Fibroblast of lung (primary cell): ENCODE data around the gene MST1R. TPM values are rescaled to one million over a fixed set of nuclear protein-coding genes. Genes with fewer than 3 reads are reported as not detected.

ENCODE experiments used
- DNase-seq, 2 donors: peaks; one replicate each; pipeline versions ENCODE4 v3.0.0 to v3.0.0-alpha.2; 2010; ENCODE audit warnings: low read depth in 2 of 2
- H2AFZ ChIP-seq: 2 replicates; pipeline ENCODE4 v1.5.1; 2012; ENCODE audit warnings: low read length, control low read depth, inconsistent platforms
- H3K27ac ChIP-seq: 2 replicates; pipeline ENCODE4 v1.5.1; 2011; ENCODE audit warnings: low read length, control low read depth; ENCODE audit not compliant: insufficient read depth
- H3K27me3 ChIP-seq: 2 replicates; pipeline ENCODE4 v1.5.1; 2011; ENCODE audit warnings: mild to moderate bottlenecking, low read length; ENCODE audit not compliant: control insufficient read depth, insufficient read depth
- H3K36me3 ChIP-seq: 2 replicates; pipeline ENCODE4 v1.5.1; 2011; ENCODE audit warnings: low read length; ENCODE audit not compliant: control insufficient read depth, insufficient read depth
- H3K4me1 ChIP-seq: 2 replicates; pipeline ENCODE4 v1.5.1; 2011; ENCODE audit warnings: low read length; ENCODE audit not compliant: control insufficient read depth, insufficient read depth; ENCODE audit errors: extremely low read depth
- H3K4me2 ChIP-seq: 2 replicates; pipeline ENCODE4 v1.5.1; 2011; ENCODE audit warnings: low read length, control low read depth; ENCODE audit not compliant: insufficient read depth; ENCODE audit errors: extremely low read depth
- H3K4me3 ChIP-seq, 4 experiments: fragments of 200-600 bp in 1 of 4; sonication (generic) in 1 of 4; replicated peaks in 1 of 4; 2 replicates each; pipeline ENCODE4 v1.5.1; 2011 to 2016; ENCODE audit warnings: low read length in 4 of 4, low read depth in 3 of 4, mild to moderate bottlenecking in 3 of 4, control low read depth in 2 of 4, inconsistent platforms in 1 of 4, mixed read lengths in 1 of 4; ENCODE audit not compliant: insufficient read depth in 1 of 4; ENCODE audit errors: control extremely low read depth in 1 of 4
- H3K79me2 ChIP-seq: 2 replicates; pipeline ENCODE4 v1.5.1; 2012; ENCODE audit warnings: mild to moderate bottlenecking, low read length, inconsistent platforms; ENCODE audit not compliant: control insufficient read depth, insufficient read depth
- H3K9ac ChIP-seq: 2 replicates; pipeline ENCODE4 v1.5.1; 2011; ENCODE audit warnings: mild to moderate bottlenecking, low read length, control low read depth; ENCODE audit not compliant: insufficient read depth
- H3K9me3 ChIP-seq: 2 replicates; pipeline ENCODE4 v1.5.1; 2012; ENCODE audit warnings: low read depth, low read length; ENCODE audit not compliant: control insufficient read depth, insufficient read depth
- H4K20me1 ChIP-seq: 2 replicates; pipeline ENCODE4 v1.5.1; 2011; ENCODE audit warnings: low read length; ENCODE audit not compliant: control insufficient read depth, insufficient read depth; ENCODE audit errors: extremely low read depth
- EZH2 ChIP-seq: IDR thresholded peaks from 2 replicates; pipeline ENCODE4 v1.5.1; 2012; ENCODE audit warnings: low read length, control low read depth, mild to moderate bottlenecking; ENCODE audit errors: missing control alignments
- polyA plus RNA-seq, 2 donors: library from polyadenylated mRNA; depleted of rRNA in 1 of 2; stranded (reverse) in 1 of 2; unstranded in 1 of 2; fragments of >200 nt; gene quantifications; 2 replicates each; pipeline ENCODE4 v1.2.1, GENCODE V29; 2011 to 2012; ENCODE audit warnings: missing spikeins in 1 of 2
- total RNA-seq: library from RNA; depleted of rRNA; stranded (reverse); fragments of >200 nt; gene quantifications from 2 replicates; pipeline ENCODE4 v1.2.1, GENCODE V29; 2014
- TF ChIP-seq, protein P1 (sequence below), 2 donors: IDR thresholded peaks in 1 of 2; conservative IDR thresholded peaks in 1 of 2; 1 replicate in 1 of 2; 2 replicates in 1 of 2; pipeline ENCODE4 v1.5.1; 2011 to 2012; ENCODE audit warnings: low read length in 2 of 2, control low read depth in 1 of 2, inconsistent platforms in 1 of 2, low read depth in 1 of 2, mild to moderate bottlenecking in 1 of 2

The MST1R gene
- total and polyA plus RNA-seq, 2 donors (not counting 1 experiment from before 2014, with no cell fraction given), result 0.52 to 3.0 TPM

GRCh38 chr3:49886922-49887265, 16.8 kb downstream of the MST1R start:
- H4K20me1 ChIP-seq, result no peaks in the 10 kb centered on the region
- H3K4me3 ChIP-seq, result no peak overlapping the region
- H3K27me3 ChIP-seq, result peaks cover 10% of the 10 kb centered on the region
- no peak for DNase-seq
- no peaks in the 10 kb centered on the region for H3K79me2 ChIP-seq
- H2AFZ ChIP-seq, result no peak overlapping the region
- no peaks in the 10 kb centered on the region for H3K4me1 ChIP-seq
- no peak overlapping the region for H3K9ac ChIP-seq
- no peak overlapping the region for H3K4me2 ChIP-seq
- H3K9me3 ChIP-seq, result no peaks in the 10 kb centered on the region
- no peaks in the 10 kb centered on the region for H3K36me3 ChIP-seq
- TF ChIP-seq, protein P1, sequence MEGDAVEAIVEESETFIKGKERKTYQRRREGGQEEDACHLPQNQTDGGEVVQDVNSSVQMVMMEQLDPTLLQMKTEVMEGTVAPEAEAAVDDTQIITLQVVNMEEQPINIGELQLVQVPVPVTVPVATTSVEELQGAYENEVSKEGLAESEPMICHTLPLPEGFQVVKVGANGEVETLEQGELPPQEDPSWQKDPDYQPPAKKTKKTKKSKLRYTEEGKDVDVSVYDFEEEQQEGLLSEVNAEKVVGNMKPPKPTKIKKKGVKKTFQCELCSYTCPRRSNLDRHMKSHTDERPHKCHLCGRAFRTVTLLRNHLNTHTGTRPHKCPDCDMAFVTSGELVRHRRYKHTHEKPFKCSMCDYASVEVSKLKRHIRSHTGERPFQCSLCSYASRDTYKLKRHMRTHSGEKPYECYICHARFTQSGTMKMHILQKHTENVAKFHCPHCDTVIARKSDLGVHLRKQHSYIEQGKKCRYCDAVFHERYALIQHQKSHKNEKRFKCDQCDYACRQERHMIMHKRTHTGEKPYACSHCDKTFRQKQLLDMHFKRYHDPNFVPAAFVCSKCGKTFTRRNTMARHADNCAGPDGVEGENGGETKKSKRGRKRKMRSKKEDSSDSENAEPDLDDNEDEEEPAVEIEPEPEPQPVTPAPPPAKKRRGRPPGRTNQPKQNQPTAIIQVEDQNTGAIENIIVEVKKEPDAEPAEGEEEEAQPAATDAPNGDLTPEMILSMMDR (conservative IDR thresholded peaks at IDR 0.05 in 1 of 2, IDR thresholded peaks at IDR 0.05 in 1 of 2; ENCODE audit: low read depth in 1 of 2, low read length in 2 of 2), result no peak
- TF ChIP-seq EZH2, result no peak
- no peak overlapping the region for H3K27ac ChIP-seq

- DNase-seq, result no peak
- H4K20me1 ChIP-seq, result no peaks in the 10 kb centered on the region
- no peak overlapping the region for H3K4me2 ChIP-seq
- H3K79me2 ChIP-seq, result no peaks in the 10 kb centered on the region
- H3K9ac ChIP-seq, result no peak overlapping the region
- no peak for TF ChIP-seq EZH2
- TF ChIP-seq, protein P1 (conservative IDR thresholded peaks at IDR 0.05 in 1 of 2, IDR thresholded peaks at IDR 0.05 in 1 of 2; ENCODE audit: low read depth in 1 of 2, low read length in 2 of 2), result no peak
- no peaks in the 10 kb centered on the region for H3K9me3 ChIP-seq
- no peak overlapping the region for H3K4me3 ChIP-seq
- peaks cover 19% of the 10 kb centered on the region for H3K27me3 ChIP-seq
- H3K36me3 ChIP-seq, result no peaks in the 10 kb centered on the region
- no peaks in the 10 kb centered on the region for H3K4me1 ChIP-seq
- no peak overlapping the region for H2AFZ ChIP-seq
- H3K27ac ChIP-seq, result no peak overlapping the region
Measured at GRCh38 chr3:49883998-49884397, 19.7 kb downstream of the MST1R start.

GRCh38 chr3:49882166-49882565, 21.5 kb downstream of the MST1R start:
- no peaks in the 10 kb centered on the region for H3K36me3 ChIP-seq
- no peak for TF ChIP-seq EZH2
- TF ChIP-seq, protein P1 (conservative IDR thresholded peaks at IDR 0.05 in 1 of 2, IDR thresholded peaks at IDR 0.05 in 1 of 2; ENCODE audit: low read depth in 1 of 2, low read length in 2 of 2), result no peak
- H3K4me2 ChIP-seq, result no peak overlapping the region
- DNase-seq, result peak in 1 of 2 donors; percentile 45
- peaks cover 19% of the 10 kb centered on the region for H3K27me3 ChIP-seq
- H3K4me1 ChIP-seq, result no peaks in the 10 kb centered on the region
- H2AFZ ChIP-seq, result no peak overlapping the region
- H3K9ac ChIP-seq, result no peak overlapping the region
- H3K9me3 ChIP-seq, result no peaks in the 10 kb centered on the region
- H3K79me2 ChIP-seq, result no peaks in the 10 kb centered on the region
- no peaks in the 10 kb centered on the region for H4K20me1 ChIP-seq
- H3K4me3 ChIP-seq, result no peak overlapping the region
- no peak overlapping the region for H3K27ac ChIP-seq
